Suprapubic skin (tissue), 3 donors: ENCODE measurements around the gene PTPRN2.

Source experiments
- POLR2A ChIP-seq, 2 donors: fragments of 450-650 bp; IDR thresholded peaks; one replicate each; pipeline ENCODE4 v1.6.1; 2017; ENCODE audit warnings: antibody characterized with exemption in 2 of 2, mild to moderate bottlenecking in 2 of 2, moderate library complexity in 2 of 2
- TF ChIP-seq, protein P1 (sequence below), 2 donors: fragments of 200-600 bp in 1 of 2; fragments of 450-650 bp in 1 of 2; sonication (generic) in 1 of 2; IDR thresholded peaks; one replicate each; pipeline ENCODE4 v1.5.1; 2016 to 2019; ENCODE audit warnings: antibody characterized with exemption in 2 of 2, mild to moderate bottlenecking in 1 of 2, moderate library complexity in 1 of 2

DNA sequence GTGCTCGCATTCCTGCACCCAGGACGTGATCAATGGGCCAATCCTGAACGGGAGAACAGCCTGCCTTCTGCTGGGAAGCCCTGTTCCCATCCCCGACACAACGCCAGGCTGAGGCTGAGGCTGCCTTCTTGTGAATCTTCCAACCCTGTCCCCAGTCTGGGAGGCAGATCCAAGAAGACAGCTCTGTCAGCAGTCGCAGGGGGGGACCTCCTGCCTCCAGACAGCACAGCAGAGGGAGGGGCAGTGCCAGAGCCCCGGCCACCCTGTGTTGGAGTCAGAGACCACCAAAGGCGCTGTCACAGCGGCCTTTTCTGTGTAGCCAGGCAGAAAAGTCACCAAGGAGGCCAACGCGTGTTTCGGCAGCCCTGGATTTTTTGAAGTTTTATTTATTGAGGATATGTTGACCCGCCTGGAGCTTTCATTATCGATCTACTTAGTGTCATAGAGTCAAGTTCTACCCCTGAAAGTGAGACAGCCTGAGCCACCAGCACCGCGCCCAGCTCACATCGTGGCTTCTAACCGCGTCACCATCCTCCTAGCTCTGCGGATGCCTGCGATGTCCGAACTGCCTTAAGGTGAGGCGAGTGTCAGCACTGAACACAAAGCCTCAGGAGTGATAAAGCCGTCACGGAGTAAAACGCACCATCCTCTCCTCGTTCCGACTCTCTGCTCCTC, 86.1 kb downstream of the PTPRN2 start:
- TF ChIP-seq, protein P1, sequence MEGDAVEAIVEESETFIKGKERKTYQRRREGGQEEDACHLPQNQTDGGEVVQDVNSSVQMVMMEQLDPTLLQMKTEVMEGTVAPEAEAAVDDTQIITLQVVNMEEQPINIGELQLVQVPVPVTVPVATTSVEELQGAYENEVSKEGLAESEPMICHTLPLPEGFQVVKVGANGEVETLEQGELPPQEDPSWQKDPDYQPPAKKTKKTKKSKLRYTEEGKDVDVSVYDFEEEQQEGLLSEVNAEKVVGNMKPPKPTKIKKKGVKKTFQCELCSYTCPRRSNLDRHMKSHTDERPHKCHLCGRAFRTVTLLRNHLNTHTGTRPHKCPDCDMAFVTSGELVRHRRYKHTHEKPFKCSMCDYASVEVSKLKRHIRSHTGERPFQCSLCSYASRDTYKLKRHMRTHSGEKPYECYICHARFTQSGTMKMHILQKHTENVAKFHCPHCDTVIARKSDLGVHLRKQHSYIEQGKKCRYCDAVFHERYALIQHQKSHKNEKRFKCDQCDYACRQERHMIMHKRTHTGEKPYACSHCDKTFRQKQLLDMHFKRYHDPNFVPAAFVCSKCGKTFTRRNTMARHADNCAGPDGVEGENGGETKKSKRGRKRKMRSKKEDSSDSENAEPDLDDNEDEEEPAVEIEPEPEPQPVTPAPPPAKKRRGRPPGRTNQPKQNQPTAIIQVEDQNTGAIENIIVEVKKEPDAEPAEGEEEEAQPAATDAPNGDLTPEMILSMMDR (IDR thresholded peaks at IDR 0.05): no peak
- no peak for TF ChIP-seq POLR2A (IDR thresholded peaks at IDR 0.05)
